Tibial nerve (tissue), 4 donors: ENCODE data around the gene NCF4. TPM values are rescaled to one million over a fixed set of nuclear protein-coding genes. Genes with fewer than 3 reads are reported as not detected.

ENCODE experiments used
- DNase-seq, 2 donors: peaks; one replicate each; pipeline ENCODE4 v3.0.0-alpha.2; 2019; ENCODE audit warnings: low spot score in 2 of 2
- H3K27ac ChIP-seq, 4 donors: fragments of 200-600 bp; sonication (generic) in 3 of 4; one replicate each; pipeline ENCODE4 v1.5.1; 2017 to 2019; ENCODE audit warnings: mild to moderate bottlenecking in 1 of 4
- H3K27me3 ChIP-seq, 2 donors: fragments of 200-600 bp; sonication (generic) in 1 of 2; one replicate each; pipeline versions ENCODE4 v1.5.1 to v1.6.0; 2017 to 2019
- H3K36me3 ChIP-seq, 3 donors: fragments of 200-600 bp; sonication (generic); one replicate each; pipeline ENCODE4 v1.5.1; 2018 to 2019
- H3K4me1 ChIP-seq, 4 donors: fragments of 200-600 bp; sonication (generic) in 3 of 4; one replicate each; pipeline ENCODE4 v1.5.1; 2017 to 2019
- H3K4me3 ChIP-seq, 4 donors: fragments of 200-600 bp; sonication (generic) in 3 of 4; one replicate each; pipeline ENCODE4 v1.5.1; 2017 to 2019; ENCODE audit warnings: mild to moderate bottlenecking in 1 of 4, moderate library complexity in 1 of 4
- H3K9me3 ChIP-seq, 4 donors: fragments of 200-600 bp; sonication (generic) in 3 of 4; one replicate each; pipeline ENCODE4 v1.5.1; 2017 to 2019
- EP300 ChIP-seq, 2 donors: sonication (generic); formaldehyde crosslinking; IDR thresholded peaks; one replicate each; pipeline ENCODE4 v1.6.1; 2017; ENCODE audit warnings: antibody characterized with exemption in 2 of 2, mild to moderate bottlenecking in 1 of 2
- POLR2A ChIP-seq, 2 donors: fragments of 450-650 bp; IDR thresholded peaks; one replicate each; pipeline ENCODE4 v1.6.1; 2017; ENCODE audit warnings: antibody characterized with exemption in 2 of 2, mild to moderate bottlenecking in 2 of 2, moderate library complexity in 2 of 2
- WGBS, 2 donors: methylation state at CpG; one replicate each; pipeline ENCODE4 v1.1.5; 2018; 5-methylcytosine and 5-hydroxymethylcytosine counted together
- total RNA-seq, 4 donors: library from RNA; depleted of rRNA; stranded (reverse); fragments of >200 nt; gene quantifications; one replicate each; pipeline ENCODE4 v1.1.0, GENCODE V29; 2016
- TF ChIP-seq, protein P1 (sequence below), 5 experiments: fragments of 200-600 bp in 3 of 5; fragments of 450-650 bp in 2 of 5; sonication (generic) in 3 of 5; IDR thresholded peaks; one replicate each; pipeline ENCODE4 v1.5.1; 2016 to 2019; ENCODE audit warnings: antibody characterized with exemption in 5 of 5, mild to moderate bottlenecking in 3 of 5, moderate library complexity in 2 of 5

The NCF4 gene
- total RNA-seq, 4 donors from 2014 or later, result 14.2 to 71.4 (median 17.2) TPM

DNA sequence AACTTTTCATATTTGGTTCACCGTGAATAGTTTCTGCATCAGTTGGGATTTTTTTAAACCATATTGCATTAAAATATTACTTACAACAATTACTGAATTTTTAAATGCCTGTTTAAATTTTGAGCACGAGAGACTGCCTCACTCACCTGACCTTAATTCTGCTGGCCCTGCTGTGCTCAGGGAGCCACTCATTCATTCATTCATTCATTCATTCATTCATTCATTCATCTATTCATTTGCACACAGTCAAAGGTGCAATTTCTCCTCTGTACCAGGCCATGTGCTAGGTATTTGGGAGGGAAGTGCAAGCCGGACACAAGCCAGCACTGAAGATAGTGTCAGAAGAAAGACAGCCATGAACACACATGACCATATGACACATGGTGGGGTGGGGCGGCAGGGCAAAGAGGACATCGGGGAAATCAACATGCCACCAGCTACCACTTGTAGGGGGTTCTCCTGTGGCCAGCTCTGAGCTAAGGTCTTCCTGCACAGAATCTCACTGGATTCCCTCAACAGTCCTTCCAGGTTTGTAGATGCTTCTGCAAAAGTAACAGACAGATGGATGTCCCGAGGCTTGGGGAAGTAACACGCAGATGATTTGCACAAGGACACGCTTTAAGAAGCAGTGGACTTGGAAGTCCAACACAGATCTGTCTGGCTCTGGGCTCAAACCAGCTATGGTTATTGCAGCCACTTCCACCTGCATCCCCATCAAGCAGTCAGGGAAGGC lies 52.1 kb downstream of the NCF4 start:
- no peaks in the 10 kb centered on the region for H3K9me3 ChIP-seq
- no peak for DNase-seq
- H3K27ac ChIP-seq, result peak overlapping the region in 2 of 4 donors; percentile 54 to 65
- no peak overlapping the region for H3K4me3 ChIP-seq
- peaks cover 0 to 17% (median 6%) of the 10 kb centered on the region in 4 donors for H3K4me1 ChIP-seq
- no peaks in the 10 kb centered on the region for H3K36me3 ChIP-seq
- 73 to 79% methylated on average over 8 of the region's 8 CpGs for WGBS, 2 donors
- H3K27me3 ChIP-seq, result no peaks in the 10 kb centered on the region
- no peak for TF ChIP-seq EP300 (IDR thresholded peaks at IDR 0.05)
- TF ChIP-seq, protein P1, sequence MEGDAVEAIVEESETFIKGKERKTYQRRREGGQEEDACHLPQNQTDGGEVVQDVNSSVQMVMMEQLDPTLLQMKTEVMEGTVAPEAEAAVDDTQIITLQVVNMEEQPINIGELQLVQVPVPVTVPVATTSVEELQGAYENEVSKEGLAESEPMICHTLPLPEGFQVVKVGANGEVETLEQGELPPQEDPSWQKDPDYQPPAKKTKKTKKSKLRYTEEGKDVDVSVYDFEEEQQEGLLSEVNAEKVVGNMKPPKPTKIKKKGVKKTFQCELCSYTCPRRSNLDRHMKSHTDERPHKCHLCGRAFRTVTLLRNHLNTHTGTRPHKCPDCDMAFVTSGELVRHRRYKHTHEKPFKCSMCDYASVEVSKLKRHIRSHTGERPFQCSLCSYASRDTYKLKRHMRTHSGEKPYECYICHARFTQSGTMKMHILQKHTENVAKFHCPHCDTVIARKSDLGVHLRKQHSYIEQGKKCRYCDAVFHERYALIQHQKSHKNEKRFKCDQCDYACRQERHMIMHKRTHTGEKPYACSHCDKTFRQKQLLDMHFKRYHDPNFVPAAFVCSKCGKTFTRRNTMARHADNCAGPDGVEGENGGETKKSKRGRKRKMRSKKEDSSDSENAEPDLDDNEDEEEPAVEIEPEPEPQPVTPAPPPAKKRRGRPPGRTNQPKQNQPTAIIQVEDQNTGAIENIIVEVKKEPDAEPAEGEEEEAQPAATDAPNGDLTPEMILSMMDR (IDR thresholded peaks at IDR 0.05), result no peak

DNA sequence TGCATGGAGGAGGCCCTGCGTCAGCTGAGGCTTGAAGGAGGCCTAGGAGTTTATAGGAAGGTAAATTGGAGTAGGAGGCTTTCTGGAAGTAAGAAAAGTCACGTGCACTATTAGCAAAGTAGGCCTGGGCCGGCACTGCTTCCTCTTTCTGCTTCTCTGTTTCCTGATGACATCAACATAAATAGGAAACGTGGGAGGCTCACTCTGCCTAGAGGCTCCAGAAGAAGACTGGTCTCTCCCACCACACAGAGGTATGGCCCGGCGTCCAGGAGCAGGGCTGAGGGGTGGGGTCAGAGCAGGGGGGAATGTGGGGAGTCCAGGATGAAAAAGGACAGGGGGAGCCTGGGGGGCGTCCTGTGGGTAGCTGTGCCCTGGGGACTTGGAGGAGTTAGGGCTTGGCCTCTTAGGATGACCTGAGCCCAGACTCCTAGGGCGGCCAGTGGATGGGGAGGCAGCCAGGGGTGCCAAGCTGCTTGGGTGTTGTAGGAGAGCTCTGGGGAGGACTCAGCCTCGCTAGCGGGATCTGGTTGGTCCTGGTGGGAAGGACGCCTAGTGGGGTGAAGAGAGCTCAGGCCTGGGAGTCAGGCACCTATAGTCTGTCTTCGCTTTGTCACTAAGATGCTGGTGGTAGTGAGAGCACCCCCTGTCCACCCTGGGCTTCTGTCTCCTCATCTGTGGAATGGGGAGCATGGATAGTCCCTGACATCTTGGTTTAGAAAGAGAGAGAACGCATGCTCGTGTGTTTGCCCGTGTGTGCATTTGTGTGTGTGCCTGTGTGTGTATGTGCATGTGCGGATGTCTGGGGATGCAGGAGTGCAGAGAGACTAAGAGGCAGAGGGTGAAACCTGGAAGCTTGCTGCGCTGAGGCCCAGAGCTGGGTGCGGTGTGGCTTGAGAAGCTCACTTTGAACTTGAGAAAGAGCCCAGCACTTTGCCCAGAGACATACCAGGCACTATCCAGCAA lies 52.9 kb downstream of the NCF4 start, which contains the start of gene CSF2RB:
TSS of gene CSF2RB (plus strand) at position 202 of the 963 bp plus-strand sequence. CDS start 8,580 bp downstream, outside the sequence.
- Histone ChIP-seq H3K4me1 (peaks cover 0 to 17% (median 6%) of the 10 kb centered on the region in 4 donors), H3K27ac (peak within 1 kb of the TSS in 3 of 4 donors; percentile 54 to 70 (median 65)), H3K36me3 (no peaks in the 10 kb centered on the region), H3K9me3 (peaks cover 0 to 4% (median 0%) of the 10 kb centered on the region in 4 donors), H3K27me3 (no peaks in the 10 kb centered on the region), H3K4me3 (peak within 1 kb of the TSS in 3 of 4 donors; percentile 11 to 45 (median 25))
- WGBS, 2 donors, result 57 to 72% methylated on average over 18 of the region's 18 CpGs
- TF ChIP-seq EP300 (IDR thresholded peaks at IDR 0.05), result peak in 1 of 2 donors; percentile 24
- TF ChIP-seq, protein P1 (IDR thresholded peaks at IDR 0.05), result no peak
- no peak for TF ChIP-seq POLR2A (IDR thresholded peaks at IDR 0.05)
- peak in 1 of 2 donors; percentile 34 for DNase-seq

DNA sequence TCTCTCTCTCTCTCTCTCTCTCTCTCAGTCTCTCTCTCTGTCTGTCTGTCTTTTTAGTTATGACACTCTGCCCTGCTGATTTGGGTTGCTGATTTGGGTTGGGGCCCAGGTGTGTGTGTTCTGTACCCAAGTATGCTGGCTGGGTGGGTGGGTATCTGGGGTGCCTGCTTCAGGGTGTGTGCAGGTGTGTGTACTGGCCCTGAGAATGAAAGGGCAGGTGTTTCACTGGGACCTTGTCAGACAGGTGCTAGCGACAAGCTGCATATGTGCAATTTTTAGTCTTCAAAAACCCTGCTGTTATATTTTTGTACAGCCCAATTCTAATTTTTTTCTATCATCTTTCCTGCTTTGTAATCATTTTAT lies 53.6 kb downstream of the NCF4 start:
- no peak overlapping the region for H3K27ac ChIP-seq
- no peak for DNase-seq
- H3K27me3 ChIP-seq, result no peaks in the 10 kb centered on the region
- TF ChIP-seq POLR2A (IDR thresholded peaks at IDR 0.05) (no peak), EP300 (IDR thresholded peaks at IDR 0.05) (no peak)
- TF ChIP-seq, protein P1 (IDR thresholded peaks at IDR 0.05), result no peak
- H3K4me1 ChIP-seq, result peaks cover 0 to 17% (median 6%) of the 10 kb centered on the region in 4 donors
- 91 to 100% methylated on average over 1 of the region's 1 CpG for WGBS, 2 donors
- H3K9me3 ChIP-seq, result peaks cover 0 to 11% (median 0%) of the 10 kb centered on the region in 4 donors
- no peaks in the 10 kb centered on the region for H3K36me3 ChIP-seq
- peak overlapping the region in 2 of 4 donors; percentile 11 to 45 for H3K4me3 ChIP-seq

DNA sequence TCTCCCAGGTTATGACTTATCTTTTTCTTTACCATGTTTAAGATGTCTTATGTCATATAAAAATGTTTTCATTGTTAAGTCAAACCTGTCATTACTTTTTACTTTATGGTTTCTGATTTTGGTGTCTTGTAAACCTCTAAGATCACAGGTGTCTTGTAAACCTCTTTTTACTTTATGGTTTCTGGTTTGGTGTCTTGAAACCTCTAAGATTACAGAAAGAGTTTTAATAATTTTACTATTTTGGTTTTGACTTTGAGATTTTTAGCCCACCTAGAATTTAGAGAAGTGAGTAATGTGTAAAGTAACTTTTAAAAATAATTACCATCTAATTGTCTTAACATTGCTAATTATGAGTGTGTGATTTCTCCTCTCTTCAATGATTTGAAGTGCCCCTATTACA lies 55.2 kb downstream of the NCF4 start:
- no peaks in the 10 kb centered on the region for H3K36me3 ChIP-seq
- DNase-seq, result no peak

More for the DNA sequence above, 55.2 kb downstream of the NCF4 start:
- Histone ChIP-seq H3K27me3 (no peaks in the 10 kb centered on the region), H3K27ac (no peak overlapping the region), H3K9me3 (peaks cover 0 to 11% (median 0%) of the 10 kb centered on the region in 4 donors), H3K4me1 (peaks cover 0 to 17% (median 6%) of the 10 kb centered on the region in 4 donors), H3K4me3 (no peak overlapping the region)
- TF ChIP-seq EP300 (IDR thresholded peaks at IDR 0.05) (no peak), POLR2A (IDR thresholded peaks at IDR 0.05) (no peak)
- TF ChIP-seq, protein P1 (IDR thresholded peaks at IDR 0.05), result no peak
